ENCODE data around the gene FOXF1.

The FOXF1 gene

GRCh38 chr16:86517652-86518258 lies 7.4 kb downstream of the FOXF1 start:
- DNase-seq: peak; percentile 59

GRCh38 chr16:86519007-86519648 lies 8.8 kb downstream of the FOXF1 start:
- no peak for DNase-seq

DNA sequence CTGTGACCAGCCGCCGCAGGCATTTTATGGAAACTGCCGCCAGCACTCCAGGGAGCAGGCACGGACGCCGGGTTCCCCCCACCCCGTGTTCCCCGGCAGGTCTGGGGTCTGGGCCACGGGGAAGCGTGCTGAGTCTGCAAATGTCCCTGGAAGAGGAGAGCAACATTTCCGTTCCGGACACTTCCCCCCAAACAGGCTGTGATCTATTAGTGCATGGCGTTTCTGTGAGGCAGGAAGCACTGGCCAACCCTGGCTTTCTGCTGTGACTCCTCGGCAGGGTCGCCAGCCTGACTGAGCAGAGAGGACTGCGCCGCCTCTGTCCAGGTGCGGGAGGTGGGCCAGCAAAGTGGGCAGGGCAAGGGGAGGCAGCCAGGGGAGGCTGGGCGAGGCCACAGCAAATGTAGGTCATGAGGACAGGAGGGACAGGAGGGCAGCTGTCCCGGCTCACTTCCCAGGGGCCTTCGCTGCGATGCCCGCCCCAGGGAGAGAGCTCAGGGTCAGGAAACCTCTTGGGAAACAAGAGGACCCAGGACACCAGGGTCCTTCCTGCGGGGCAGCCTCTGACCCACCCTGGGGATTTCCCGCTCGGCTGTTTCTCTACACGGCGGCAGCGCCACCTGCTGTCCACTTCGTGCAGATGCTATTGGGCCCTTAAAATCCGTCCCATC lies 9.5 kb downstream of the FOXF1 start:
- peak; percentile 36 for DNase-seq

DNA sequence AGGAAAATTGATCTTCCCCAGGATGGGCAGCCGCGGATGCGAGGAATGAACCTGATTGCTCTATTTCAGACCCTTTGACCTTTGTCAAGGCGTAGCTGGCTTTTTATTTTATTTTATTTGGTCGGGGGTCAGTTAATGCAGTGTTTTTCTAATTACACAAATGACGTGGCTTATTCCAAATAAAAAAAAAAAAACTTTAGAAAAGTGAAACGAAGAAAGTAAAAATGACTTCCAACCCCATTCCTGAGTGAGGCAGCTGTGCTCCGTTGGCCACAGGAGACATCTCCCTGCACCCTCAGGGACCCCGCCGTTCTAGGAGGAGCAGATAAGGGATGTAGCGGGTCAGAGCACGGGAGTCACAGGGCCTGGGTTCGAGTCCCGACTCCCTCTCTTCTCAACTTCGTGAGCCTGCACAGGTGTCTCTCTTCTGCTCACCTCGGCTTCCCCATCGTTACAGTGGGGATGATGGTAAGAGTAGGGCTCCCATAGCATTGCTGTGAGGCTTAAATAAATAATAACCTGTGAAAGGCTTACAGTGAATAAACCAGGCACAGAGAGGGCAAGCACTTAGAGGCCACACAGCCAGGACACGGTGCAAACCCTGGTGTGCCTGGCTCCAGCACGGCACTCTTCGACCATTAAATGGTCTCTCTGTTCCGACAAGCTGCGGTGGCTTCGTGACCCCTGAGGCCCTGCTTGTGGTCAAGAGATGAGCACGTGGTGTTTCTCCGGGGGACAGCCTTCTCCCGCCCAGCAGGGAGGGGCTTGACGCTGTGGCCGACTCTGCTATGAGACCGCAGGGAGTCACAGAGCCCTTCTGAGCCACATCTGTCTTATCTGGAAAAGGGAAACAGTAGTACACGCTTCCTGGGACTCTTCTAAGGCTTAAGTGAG lies 10.2 kb downstream of the FOXF1 start:
- DNase-seq: no peak

DNA sequence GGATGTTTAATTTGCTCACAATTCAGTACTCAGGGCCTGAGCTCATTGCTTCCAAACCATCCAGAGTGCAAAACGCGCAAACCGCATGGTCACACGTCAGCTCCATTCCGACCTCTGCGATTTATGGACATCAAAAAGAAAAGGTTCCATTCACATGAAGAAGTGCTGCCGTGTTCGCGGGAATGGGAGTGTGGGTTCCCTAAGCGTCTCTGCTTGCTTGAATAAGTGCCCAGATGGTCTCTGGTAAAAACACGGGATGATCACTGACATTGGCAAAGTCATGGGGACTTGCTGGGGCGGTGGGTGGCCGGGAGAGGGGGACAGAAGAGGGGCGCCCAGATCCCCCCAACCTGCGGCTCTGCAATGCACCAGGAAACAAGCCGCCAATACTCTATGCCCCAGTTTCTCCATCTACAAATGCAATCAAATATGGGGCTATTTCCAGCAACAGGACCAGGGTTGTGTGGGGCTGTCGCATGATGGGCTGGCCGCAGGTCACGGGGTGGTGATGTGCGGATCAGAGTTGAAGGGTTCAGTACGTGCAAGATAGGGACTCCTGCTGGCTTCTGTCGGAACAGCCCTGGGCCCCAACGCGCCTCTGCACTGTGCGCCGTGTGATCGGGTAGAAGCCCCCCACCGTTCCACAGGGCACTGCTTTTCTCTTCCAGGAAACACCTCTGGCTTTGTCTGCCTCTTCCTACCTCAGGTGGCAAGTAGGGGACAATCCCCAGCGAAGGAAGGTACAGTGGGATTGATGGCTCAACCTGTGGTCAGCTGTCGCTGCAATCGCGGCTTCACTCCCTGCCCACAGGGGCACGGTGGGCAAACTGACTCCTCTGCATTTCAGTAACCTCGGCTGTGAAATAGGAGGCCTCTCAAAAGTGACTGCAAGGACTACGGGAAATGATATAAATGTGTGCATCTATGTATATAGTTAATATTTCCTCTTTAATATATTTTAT lies 11.2 kb downstream of the FOXF1 start:
- DNase-seq: no peak

- DNase-seq: no peak
Observed at GRCh38 chr16:86522634-86523033, 12.3 kb downstream of the FOXF1 start.

DNA sequence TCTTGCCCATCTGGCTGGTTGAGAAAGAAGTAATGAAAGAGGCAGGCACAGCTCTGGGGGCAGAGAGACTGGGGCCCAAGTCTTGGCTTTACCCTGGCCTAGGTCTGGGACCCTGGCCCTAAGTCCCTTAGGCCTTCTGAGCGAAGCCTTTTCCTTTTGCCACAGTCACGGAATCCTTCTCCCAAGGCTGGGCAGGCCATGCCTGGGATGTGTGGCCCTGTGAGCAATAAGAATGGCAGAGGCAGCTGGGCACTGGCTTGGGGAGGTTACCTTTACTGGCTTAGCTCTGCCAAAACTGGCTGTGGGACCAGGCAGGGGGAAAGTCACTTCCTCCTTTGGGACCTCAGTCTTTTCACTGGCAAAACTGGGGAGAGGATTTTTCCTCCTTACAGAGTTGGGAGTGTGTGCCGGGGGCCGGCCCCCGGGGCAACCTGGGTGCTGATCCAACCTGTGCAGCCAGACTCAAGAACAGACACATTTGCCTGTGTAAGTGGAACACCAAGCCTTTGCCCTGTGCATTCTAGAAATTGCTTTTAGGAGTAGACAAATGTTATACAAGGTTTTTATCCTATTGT lies 12.9 kb downstream of the FOXF1 start:
- no peak for DNase-seq

- DNase-seq: no peak
Observed at GRCh38 chr16:86524029-86524428, 13.7 kb downstream of the FOXF1 start.

- DNase-seq: no peak
Observed at GRCh38 chr16:86525696-86526095, 15.4 kb downstream of the FOXF1 start.

- DNase-seq: no peak
Observed at GRCh38 chr16:86527366-86527765, 17.0 kb downstream of the FOXF1 start.

- DNase-seq: no peak
Observed at GRCh38 chr16:86528061-86528929, 18.0 kb downstream of the FOXF1 start.

- no peak for DNase-seq
Observed at GRCh38 chr16:86529160-86529559, 18.8 kb downstream of the FOXF1 start.

DNA sequence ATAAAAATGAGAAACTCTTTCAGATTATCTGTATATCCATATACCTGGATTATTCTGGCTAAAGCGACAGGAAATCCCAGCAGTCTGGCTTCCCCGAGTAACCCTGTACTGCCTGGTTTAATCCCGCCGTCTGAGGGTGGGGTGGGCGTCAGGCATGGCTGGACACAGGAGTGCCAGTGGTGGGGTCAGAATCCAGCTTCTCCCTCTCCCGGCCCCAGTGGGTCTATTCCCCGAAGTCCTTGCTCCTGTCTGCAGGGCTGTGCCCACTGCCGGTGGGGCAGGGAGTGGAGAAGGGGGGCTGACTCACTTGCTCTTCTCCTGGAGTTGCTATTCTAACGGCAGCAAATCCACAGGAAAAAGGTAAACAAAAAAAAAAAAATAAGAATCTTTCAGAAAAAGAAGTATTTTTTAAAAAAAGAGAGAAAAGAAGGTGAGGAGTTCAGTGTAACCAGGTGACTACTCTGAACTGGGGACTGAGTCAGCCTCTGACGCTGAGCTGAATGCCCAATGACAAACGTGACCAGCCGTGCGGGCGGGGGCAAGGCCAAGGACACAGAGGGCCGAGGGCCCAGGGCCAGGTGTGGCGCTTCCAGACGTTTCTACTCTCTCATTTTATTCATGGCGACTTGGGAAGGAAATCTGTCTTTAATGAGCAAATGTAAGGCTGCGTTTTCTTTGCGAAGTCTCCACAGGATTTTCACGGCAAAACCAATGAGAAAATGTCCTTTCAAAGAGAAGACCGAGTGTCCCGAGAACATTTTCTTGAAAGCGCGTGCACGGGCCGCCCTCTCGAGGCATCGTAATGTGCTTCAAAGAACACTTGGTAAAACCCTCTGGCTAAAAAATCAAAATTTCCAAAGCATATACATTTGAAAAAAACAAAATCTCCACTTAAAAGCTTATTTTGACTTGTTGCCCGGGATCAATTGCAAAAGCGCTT lies 20.2 kb downstream of the FOXF1 start:
- DNase-seq: no peak

- DNase-seq: peak; percentile 89
Observed at GRCh38 chr16:86531191-86531545, 20.8 kb downstream of the FOXF1 start.

- DNase-seq: no peak
Observed at GRCh38 chr16:86531641-86532525, 21.6 kb downstream of the FOXF1 start.

- DNase-seq: no peak
Observed at GRCh38 chr16:86532526-86532815, 22.1 kb downstream of the FOXF1 start.

DNA sequence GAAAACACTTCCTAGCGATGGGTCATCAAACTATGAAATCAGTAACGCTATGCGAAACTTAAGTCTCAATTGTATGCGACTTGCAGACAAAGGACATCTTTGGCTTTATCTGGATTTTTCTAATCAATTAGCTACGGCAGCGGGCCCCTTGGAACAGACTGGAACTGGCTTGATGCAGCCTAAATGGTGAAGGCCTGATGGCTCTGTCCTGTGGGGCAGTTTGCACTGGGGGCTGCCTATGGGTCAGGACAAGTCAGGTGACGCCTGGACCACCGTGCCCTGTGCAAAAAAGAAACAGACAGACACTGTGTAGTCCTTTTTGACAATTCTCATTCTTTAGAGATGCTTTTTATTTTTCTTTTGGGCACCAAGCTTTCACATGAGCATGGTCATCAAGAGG lies 22.7 kb downstream of the FOXF1 start:
- DNase-seq: no peak

- DNase-seq: peak; percentile 38
Observed at GRCh38 chr16:86533767-86534351, 23.5 kb downstream of the FOXF1 start.

Measured in midbrain (tissue), 1 donor.